Large intestine (tissue), 3 donors: Measurements from ENCODE around the gene F12. TPM values are rescaled to one million over a fixed set of nuclear protein-coding genes. Genes with fewer than 3 reads are reported as not detected.

Experiments used
- DNase-seq, 2 donors: peaks; one replicate each; pipeline versions ENCODE4 v3.0.0 to v3.0.0-alpha.2; 2013
- H3K27ac ChIP-seq: one replicate; pipeline ENCODE4 v1.5.1; 2013; ENCODE audit warnings: low read length
- H3K27me3 ChIP-seq: 2 replicates; pipeline ENCODE4 v1.6.1; 2013; ENCODE audit warnings: low read length; ENCODE audit not compliant: control insufficient read depth, insufficient read depth
- H3K36me3 ChIP-seq: 2 replicates; pipeline ENCODE4 v1.6.1; 2013; ENCODE audit warnings: low read length; ENCODE audit not compliant: control insufficient read depth, insufficient read depth
- H3K4me1 ChIP-seq: one replicate; pipeline ENCODE4 v1.6.1; 2013; ENCODE audit warnings: low read length; ENCODE audit not compliant: control insufficient read depth, insufficient read depth
- H3K4me3 ChIP-seq: one replicate; pipeline ENCODE4 v1.5.1; 2013; ENCODE audit warnings: low read length
- H3K9me3 ChIP-seq: one replicate; pipeline ENCODE4 v1.6.1; 2013; ENCODE audit warnings: mild to moderate bottlenecking, low read depth, low read length, moderate library complexity; ENCODE audit not compliant: control insufficient read depth
- WGBS: methylation state at CpG from one replicate; pipeline ENCODE4 v1.1.5; 2013; ENCODE audit warnings: low lambda C conversion rate; ENCODE audit not compliant: insufficient coverage; 5-methylcytosine and 5-hydroxymethylcytosine counted together
- polyA plus RNA-seq: library from polyadenylated mRNA; unstranded; fragments of 120-200 nt; gene quantifications from one replicate; pipeline ENCODE4 v1.2.1, GENCODE V29; 2013

F12 gene
- polyA plus RNA-seq, 1 donor, result 1.0 TPM

GRCh38 chr5:177430972-177431316 is 21.6 kb upstream of the F12 start:
- Histone ChIP-seq H3K36me3 (peaks cover 51% of the 10 kb centered on the region), H3K9me3 (no peaks in the 10 kb centered on the region), H3K27me3 (no peaks in the 10 kb centered on the region), H3K4me1 (peaks cover 11% of the 10 kb centered on the region), H3K4me3 (no peak overlapping the region), H3K27ac (no peak overlapping the region)
- no CpG with 5 or more reads among the region's 7 CpGs for WGBS
- DNase-seq, result no peak

GRCh38 chr5:177430140-177430951 is 21.0 kb upstream of the F12 start:
- Histone ChIP-seq H3K36me3 (peaks cover 46% of the 10 kb centered on the region), H3K27ac (no peak overlapping the region), H3K4me1 (peaks cover 15% of the 10 kb centered on the region), H3K4me3 (no peak overlapping the region), H3K9me3 (no peaks in the 10 kb centered on the region), H3K27me3 (no peaks in the 10 kb centered on the region)
- no CpG with 5 or more reads among the region's 26 CpGs for WGBS
- DNase-seq, result no peak

GRCh38 chr5:177429248-177430040 is 20.1 kb upstream of the F12 start:
- Histone ChIP-seq H3K27me3 (no peaks in the 10 kb centered on the region), H3K4me1 (peaks cover 16% of the 10 kb centered on the region), H3K27ac (no peak overlapping the region), H3K36me3 (peaks cover 37% of the 10 kb centered on the region), H3K4me3 (no peak overlapping the region), H3K9me3 (no peaks in the 10 kb centered on the region)
- DNase-seq, result no peak
- WGBS, result no CpG with 5 or more reads among the region's 6 CpGs

- WGBS, result 100% methylated on average over 1 of the region's 10 CpGs
- Histone ChIP-seq H3K27me3 (no peaks in the 10 kb centered on the region), H3K9me3 (no peaks in the 10 kb centered on the region), H3K36me3 (peaks cover 30% of the 10 kb centered on the region), H3K27ac (no peak overlapping the region), H3K4me1 (peaks cover 16% of the 10 kb centered on the region), H3K4me3 (no peak overlapping the region)
- no peak for DNase-seq
Observed at GRCh38 chr5:177428574-177429217, 19.3 kb upstream of the F12 start.

- H3K4me3 ChIP-seq, result no peak overlapping the region
- no peak overlapping the region for H3K27ac ChIP-seq
- H3K27me3 ChIP-seq, result no peaks in the 10 kb centered on the region
- no peaks in the 10 kb centered on the region for H3K9me3 ChIP-seq
- H3K36me3 ChIP-seq, result peaks cover 24% of the 10 kb centered on the region
- WGBS, result no CpG with 5 or more reads among the region's 11 CpGs
- no peak for DNase-seq
- H3K4me1 ChIP-seq, result peaks cover 16% of the 10 kb centered on the region
Observed at GRCh38 chr5:177427919-177428573, 18.7 kb upstream of the F12 start.

- Histone ChIP-seq H3K36me3 (peaks cover 17% of the 10 kb centered on the region), H3K4me3 (peak overlapping the region; percentile 54), H3K27ac (no peak overlapping the region), H3K9me3 (no peaks in the 10 kb centered on the region), H3K4me1 (peaks cover 16% of the 10 kb centered on the region), H3K27me3 (no peaks in the 10 kb centered on the region)
- WGBS, result no CpG with 5 or more reads among the region's 11 CpGs
- DNase-seq, result peak in 1 of 2 donors; percentile 48
Observed at GRCh38 chr5:177427211-177427822, 18.0 kb upstream of the F12 start.

GRCh38 chr5:177426566-177427210 is 17.3 kb upstream of the F12 start, which contains the start of gene GRK6:
Gene GRK6, plus strand, starts transcription at chr5:177426676. Its CDS starts 170 bp downstream, at chr5:177426846.
- peaks cover 16% of the 10 kb centered on the region for H3K4me1 ChIP-seq
- no CpG with 5 or more reads among the region's 82 CpGs for WGBS

GRCh38 chr5:177425801-177426565 is 16.6 kb upstream of the F12 start:
- H3K4me1 ChIP-seq, result peaks cover 16% of the 10 kb centered on the region
- no peaks in the 10 kb centered on the region for H3K27me3 ChIP-seq
- WGBS, result no CpG with 5 or more reads among the region's 52 CpGs

More at GRCh38 chr5:177426566-177427210, 17.3 kb upstream of the F12 start, which contains the start of gene GRK6:
- Histone ChIP-seq H3K36me3 (peaks cover 11% of the 10 kb centered on the region), H3K9me3 (no peaks in the 10 kb centered on the region), H3K4me3 (peak within 1 kb of the TSS; percentile 57), H3K27ac (peak within 1 kb of the TSS; percentile 91), H3K27me3 (no peaks in the 10 kb centered on the region)
- peak; percentile 63 to 78 for DNase-seq

More at GRCh38 chr5:177425801-177426565, 16.6 kb upstream of the F12 start:
- peaks cover 5% of the 10 kb centered on the region for H3K36me3 ChIP-seq
- no peaks in the 10 kb centered on the region for H3K9me3 ChIP-seq
- H3K27ac ChIP-seq, result peak overlapping the region; percentile 91
- peak; percentile 100 for DNase-seq
- peak overlapping the region; percentile 57 for H3K4me3 ChIP-seq
